Glutamatergic neuron (in vitro differentiated cells): ENCODE data around the gene CABCOCO1. TPM values are rescaled to one million over a fixed set of nuclear protein-coding genes. Genes with fewer than 3 reads are reported as not detected.

ENCODE experiments used
- DNase-seq: peaks from one replicate; pipeline ENCODE4 v3.0.0; 2022
- H3K27ac Mint-ChIP-seq: one replicate; pipeline ENCODE4 v1.8.0; 2020; ENCODE audit warnings: mild to moderate bottlenecking, mixed read lengths, inconsistent platforms; ENCODE audit not compliant: unreplicated experiment
- H3K27me3 Mint-ChIP-seq: one replicate; pipeline ENCODE4 v1.8.0; 2020; ENCODE audit warnings: mild to moderate bottlenecking, moderate library complexity, mixed read lengths, inconsistent platforms; ENCODE audit not compliant: unreplicated experiment
- H3K36me3 Mint-ChIP-seq: one replicate; pipeline ENCODE4 v1.8.0; 2020; ENCODE audit warnings: mild to moderate bottlenecking, mixed read lengths, inconsistent platforms; ENCODE audit not compliant: unreplicated experiment
- H3K4me1 Mint-ChIP-seq: one replicate; pipeline ENCODE4 v1.8.0; 2020; ENCODE audit warnings: mild to moderate bottlenecking, low read depth, mixed read lengths, inconsistent platforms; ENCODE audit not compliant: unreplicated experiment
- H3K4me3 Mint-ChIP-seq: one replicate; pipeline ENCODE4 v1.8.0; 2020; ENCODE audit warnings: mild to moderate bottlenecking, mixed read lengths, inconsistent platforms; ENCODE audit not compliant: unreplicated experiment
- H3K9me3 Mint-ChIP-seq: one replicate; pipeline ENCODE4 v1.8.0; 2020; ENCODE audit warnings: mild to moderate bottlenecking, moderate library complexity, mixed read lengths, inconsistent platforms; ENCODE audit not compliant: unreplicated experiment
- CTCF ChIP-seq: fragments of 200-600 bp; sonication (generic); IDR thresholded peaks from one replicate; pipeline ENCODE4 v1.5.0; 2021; ENCODE audit not compliant: partially characterized antibody, unreplicated experiment
- total RNA-seq: library from RNA; stranded (reverse); fragmentation: NEBNext Ultra II Directional; extraction: Animal tissue kit (Norgen Biotek cat#: 25700); gene quantifications from one replicate; pipeline ENCODE4 v1.2.1, GENCODE V29; 2021; ENCODE audit not compliant: unreplicated experiment

The CABCOCO1 gene
- total RNA-seq, 1 donor from 2014 or later: not detected

GRCh38 chr10:61801484-61801883, 138.8 kb downstream of the CABCOCO1 start:
- H3K4me3 Mint-ChIP-seq: no peak overlapping the region
- no peaks in the 10 kb centered on the region for H3K36me3 Mint-ChIP-seq
- no peaks in the 10 kb centered on the region for H3K27me3 Mint-ChIP-seq
- no peaks in the 10 kb centered on the region for H3K9me3 Mint-ChIP-seq
- DNase-seq: no peak
- no peaks in the 10 kb centered on the region for H3K4me1 Mint-ChIP-seq
- H3K27ac Mint-ChIP-seq: no peak overlapping the region
- TF ChIP-seq CTCF: no peak

GRCh38 chr10:61803269-61803668, 140.5 kb downstream of the CABCOCO1 start:
- Mint-ChIP-seq H3K4me1 (no peaks in the 10 kb centered on the region), H3K9me3 (no peaks in the 10 kb centered on the region), H3K4me3 (no peak overlapping the region), H3K27me3 (no peaks in the 10 kb centered on the region), H3K36me3 (no peaks in the 10 kb centered on the region), H3K27ac (no peak overlapping the region)
- no peak for TF ChIP-seq CTCF
- no peak for DNase-seq

- H3K4me1 Mint-ChIP-seq: no peaks in the 10 kb centered on the region
- H3K4me3 Mint-ChIP-seq: no peak overlapping the region
- H3K27me3 Mint-ChIP-seq: no peaks in the 10 kb centered on the region
- no peak for TF ChIP-seq CTCF
- H3K27ac Mint-ChIP-seq: no peak overlapping the region
- DNase-seq: no peak
- no peaks in the 10 kb centered on the region for H3K36me3 Mint-ChIP-seq
- no peaks in the 10 kb centered on the region for H3K9me3 Mint-ChIP-seq
Observed at GRCh38 chr10:61804414-61804813, 141.7 kb downstream of the CABCOCO1 start.

- Mint-ChIP-seq H3K27me3 (no peaks in the 10 kb centered on the region), H3K36me3 (no peaks in the 10 kb centered on the region), H3K27ac (no peak overlapping the region), H3K9me3 (no peaks in the 10 kb centered on the region), H3K4me3 (no peak overlapping the region), H3K4me1 (no peaks in the 10 kb centered on the region)
- no peak for TF ChIP-seq CTCF
- no peak for DNase-seq
Observed at GRCh38 chr10:61805091-61805490, 142.4 kb downstream of the CABCOCO1 start.

- no peak for TF ChIP-seq CTCF
Observed at GRCh38 chr10:61810263-61810662, 147.5 kb downstream of the CABCOCO1 start.

More at GRCh38 chr10:61810263-61810662, 147.5 kb downstream of the CABCOCO1 start:
- Mint-ChIP-seq H3K4me1 (no peaks in the 10 kb centered on the region), H3K4me3 (no peak overlapping the region), H3K36me3 (no peaks in the 10 kb centered on the region), H3K27me3 (no peaks in the 10 kb centered on the region), H3K9me3 (no peaks in the 10 kb centered on the region), H3K27ac (no peak overlapping the region)
- DNase-seq: no peak
